ENCODE results near the gene ZNF566. TPM values are rescaled to one million over a fixed set of nuclear protein-coding genes. Genes with fewer than 3 reads are reported as not detected.
A peak's percentile ranks its signal among the peaks of the same experiment; 100 is the strongest.

Gene ZNF566
- total RNA-seq, 1 donor from 2014 or later: 5.6 TPM

- no peak for DNase-seq (ENCODE audit: low read depth in 2 of 2)
These were observed 40.2 kb downstream of the ZNF566 start for GRCh38 chr19:36449059-36449670.

DNA sequence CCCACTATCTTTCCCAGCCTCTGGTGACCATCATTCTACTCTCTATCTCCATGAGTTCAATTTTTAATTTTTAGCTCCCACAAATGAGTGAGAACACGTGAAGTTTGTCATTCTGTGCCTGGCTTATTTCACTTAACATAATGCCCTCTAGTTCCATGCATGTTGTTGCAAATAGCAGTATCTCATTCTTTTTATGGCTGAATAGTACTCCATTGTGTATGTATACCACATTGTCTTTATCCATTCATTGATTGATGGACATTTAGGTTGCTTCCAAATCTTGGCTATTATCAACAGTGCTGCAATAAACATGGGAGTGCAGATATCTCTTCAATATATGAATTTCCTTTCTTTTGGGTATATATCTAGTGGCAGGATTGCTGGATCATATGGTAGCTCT is 48.0 kb downstream of the ZNF566 start:
- DNase-seq (ENCODE audit: low read depth in 2 of 2): no peak

- peak in 1 of 2 donors; percentile 15 for DNase-seq (ENCODE audit: low read depth in 2 of 2)
These were observed 52.8 kb downstream of the ZNF566 start for GRCh38 chr19:36436531-36436930.

GRCh38 chr19:36423925-36424324 is 65.4 kb downstream of the ZNF566 start:
- DNase-seq (ENCODE audit: low read depth in 2 of 2): no peak

DNA sequence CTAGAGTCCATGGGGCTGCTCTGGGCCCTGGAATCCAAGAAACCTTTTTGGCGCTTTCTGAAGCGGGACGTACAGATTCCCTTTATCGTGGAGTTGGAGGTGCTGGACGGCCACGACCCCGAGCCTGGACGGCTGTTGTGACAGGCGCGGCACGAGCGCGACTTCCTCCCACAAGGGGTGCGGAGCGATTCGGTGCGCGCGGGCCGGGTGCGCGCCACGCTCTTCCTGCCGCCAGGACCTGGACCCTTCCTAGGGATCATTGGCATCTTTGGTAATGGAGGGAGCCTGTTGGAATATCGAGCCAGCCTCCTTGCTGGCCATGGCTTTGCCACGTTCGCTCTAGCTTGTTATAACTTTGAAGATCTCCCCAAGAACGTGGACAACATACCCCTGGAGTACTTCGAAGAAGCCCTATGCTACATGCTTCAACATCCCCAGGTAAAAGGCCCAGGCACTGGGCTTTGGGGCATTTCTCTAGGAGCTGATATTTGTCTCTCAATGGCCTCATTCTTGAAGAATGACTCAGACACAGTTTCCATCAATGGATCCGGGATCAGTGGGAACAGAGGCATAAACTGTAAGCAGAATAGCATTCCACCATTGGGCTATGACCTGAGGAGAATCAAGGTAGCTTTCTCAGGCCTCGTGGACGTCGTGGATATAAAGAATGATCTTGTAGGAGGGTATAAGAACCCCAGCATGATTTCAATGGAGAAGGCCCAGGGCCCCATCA is 67.4 kb downstream of the ZNF566 start:
- DNase-seq (ENCODE audit: low read depth in 2 of 2): no peak

DNA sequence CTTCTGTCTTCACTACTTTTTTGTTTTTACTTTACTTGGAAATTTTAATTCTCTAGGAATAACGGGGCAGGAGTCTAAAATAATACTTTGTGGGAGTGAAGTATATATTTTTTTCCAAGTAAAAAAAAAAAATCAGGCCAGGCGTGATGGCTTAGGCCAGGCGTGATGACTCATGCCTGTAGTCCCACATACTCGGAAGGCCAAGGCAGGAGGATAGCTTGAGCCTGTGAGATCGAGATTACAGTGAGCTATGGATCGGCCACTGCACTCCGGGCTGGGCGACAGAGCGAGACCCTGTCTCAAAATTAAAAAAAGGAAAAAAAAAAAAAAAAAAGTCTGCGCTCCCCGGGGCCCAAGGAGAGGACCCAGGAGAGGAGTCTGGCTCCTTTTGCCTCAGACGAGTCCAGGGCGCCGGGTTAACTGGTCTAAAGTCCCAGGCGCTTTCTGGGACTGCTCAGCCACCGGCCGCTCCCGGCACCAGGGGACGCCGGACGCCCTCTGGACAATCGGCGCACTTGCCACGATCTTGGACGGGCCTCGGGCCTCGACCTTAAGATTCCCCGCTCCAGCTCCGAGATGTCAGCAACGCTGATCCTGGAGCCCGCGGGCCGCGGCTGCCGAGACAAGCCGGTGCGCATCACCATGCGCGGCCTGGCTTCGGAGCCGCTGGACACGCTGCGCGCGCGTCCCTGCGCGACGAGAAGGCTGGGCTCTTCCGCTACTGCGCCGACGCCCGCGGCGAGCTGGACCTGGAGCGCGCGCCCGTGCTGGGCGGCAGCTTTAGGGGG is 68.2 kb downstream of the ZNF566 start:
- DNase-seq (ENCODE audit: low read depth in 2 of 2): peak; percentile 25 to 55

DNA sequence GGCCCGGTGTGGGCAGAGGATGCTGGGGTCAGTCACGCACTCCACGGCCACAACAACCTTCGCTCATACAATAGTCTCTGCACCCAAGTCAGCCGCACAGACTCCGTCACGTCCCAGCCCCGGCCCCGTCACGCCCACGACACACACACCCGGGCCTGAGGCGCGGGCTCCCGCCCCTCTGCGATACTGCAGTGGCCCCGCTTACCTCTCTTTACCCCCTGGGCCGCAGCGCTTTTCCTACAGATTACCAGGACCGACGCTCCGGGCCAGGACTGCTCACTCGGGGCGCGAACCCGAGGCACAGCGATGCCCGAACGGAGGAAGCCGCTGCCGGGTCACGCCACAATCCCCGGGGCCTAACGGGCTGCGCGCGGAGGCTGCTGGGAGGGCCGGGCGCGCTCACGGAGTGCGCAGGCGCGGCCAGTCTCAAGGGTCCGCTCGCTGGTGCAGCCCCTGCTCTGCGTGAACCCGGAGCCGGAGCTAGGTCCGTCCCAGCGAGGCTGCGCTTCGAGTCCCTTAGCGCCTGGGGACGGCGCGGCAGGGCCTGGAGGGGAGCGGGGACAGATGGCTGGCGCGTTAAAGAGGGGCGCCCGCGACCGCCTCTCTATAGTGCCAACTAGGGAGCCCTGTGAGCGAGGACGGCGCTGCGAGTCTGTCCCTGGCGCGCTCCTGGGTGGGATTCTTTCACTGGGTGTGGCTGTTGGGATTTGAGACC is 70.9 kb downstream of the ZNF566 start, which contains the start of gene ZFP82:
Gene ZFP82, minus strand, starts transcription at position 358 of the 715 bp plus-strand sequence. CDS start 8,855 bp downstream, outside the sequence.
- DNase-seq (ENCODE audit: low read depth in 2 of 2): peak; percentile 67 to 87

GRCh38 chr19:36417752-36418286 is 71.5 kb downstream of the ZNF566 start:
- peak in 1 of 2 donors; percentile 3 for DNase-seq (ENCODE audit: low read depth in 2 of 2)

GRCh38 chr19:36409841-36410240 is 79.5 kb downstream of the ZNF566 start:
- DNase-seq (ENCODE audit: low read depth in 2 of 2): no peak

DNA sequence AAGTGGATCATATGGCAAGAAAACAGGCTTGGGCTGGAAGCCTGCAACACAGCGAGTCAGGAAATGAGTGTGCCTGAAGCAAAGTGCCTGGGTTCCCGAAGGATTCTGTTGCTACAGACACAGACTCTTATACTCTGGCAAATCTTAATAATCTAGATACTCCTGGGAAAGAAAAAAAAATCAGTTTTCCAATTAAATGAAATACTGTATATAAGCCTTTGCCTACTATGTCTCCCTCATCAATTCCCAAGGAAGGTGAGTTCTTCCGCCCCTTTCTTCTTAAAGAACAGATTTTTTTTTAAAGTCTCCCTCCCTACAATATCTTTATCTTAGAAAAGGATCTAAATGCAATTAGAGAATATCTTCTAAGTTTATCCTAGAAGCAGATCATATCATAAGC is 81.3 kb downstream of the ZNF566 start:
- no peak for DNase-seq (ENCODE audit: low read depth in 2 of 2)

DNA sequence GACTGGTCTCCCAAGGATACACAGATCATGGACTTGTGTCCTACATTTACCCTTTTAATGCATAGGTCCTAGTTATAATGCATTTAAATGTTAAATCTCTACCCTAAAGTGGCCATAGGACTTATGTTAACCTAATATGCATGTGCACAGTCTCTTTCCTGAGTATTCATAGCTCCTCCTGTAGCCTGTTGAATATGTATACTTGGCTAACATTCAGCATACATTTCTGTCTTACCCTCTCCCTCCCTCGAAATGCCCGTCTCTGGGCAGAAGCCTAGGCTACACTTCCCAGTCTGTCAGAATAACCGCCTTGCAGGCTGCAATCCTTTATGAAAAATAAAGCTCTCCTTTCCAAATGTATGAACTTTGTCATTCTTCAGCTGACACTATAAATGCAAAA is 84.9 kb downstream of the ZNF566 start:
- DNase-seq (ENCODE audit: low read depth in 2 of 2): no peak

- DNase-seq (ENCODE audit: low read depth in 2 of 2): no peak
These were observed 87.9 kb downstream of the ZNF566 start for GRCh38 chr19:36401475-36401874.

DNA sequence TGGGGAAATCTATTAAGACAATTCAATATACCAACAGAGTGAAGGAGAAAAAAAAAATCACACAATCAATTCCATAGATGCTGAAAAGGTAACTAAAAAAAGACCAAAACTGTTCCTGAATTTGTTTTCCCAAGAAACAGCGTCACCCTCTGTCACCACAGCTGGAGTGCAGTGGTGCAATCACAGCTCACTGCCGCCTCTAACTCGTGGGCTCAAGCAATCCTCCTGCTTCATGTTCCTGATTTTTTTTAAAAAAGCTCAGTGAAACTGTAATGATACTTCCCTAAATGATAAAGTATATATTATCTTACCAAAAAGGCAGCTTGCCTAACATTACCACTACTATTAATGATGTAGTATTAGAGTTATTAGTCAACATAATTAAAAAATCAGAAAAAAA is 90.8 kb downstream of the ZNF566 start:
- no peak for DNase-seq (ENCODE audit: low read depth in 2 of 2)

Other genes starting within 250 kb of the ZNF566 start
- gene ZFP14, start 110.4 kb downstream of the ZNF566 start, total RNA-seq: 2.8 and 3.4 TPM in 2 replicates
- 3.2 and 4.0 TPM in 2 replicates for gene ZFP82, start 70.9 kb downstream of the ZNF566 start, total RNA-seq
- gene ZNF260, start 38.7 kb upstream of the ZNF566 start, total RNA-seq: 12.7 and 18.5 TPM in 2 replicates
- 4.6 and 5.9 TPM in 2 replicates for gene ZNF529, start 83.7 kb upstream of the ZNF566 start, total RNA-seq
- 3.1 and 3.9 TPM in 2 replicates for gene ZNF382, start 115.8 kb upstream of the ZNF566 start, total RNA-seq
- gene ZNF461, start 177.3 kb upstream of the ZNF566 start, total RNA-seq: 5.4 TPM in 2 replicates
- 2.8 and 3.9 TPM in 2 replicates for gene ZNF567, start 198.1 kb upstream of the ZNF566 start, total RNA-seq

Data from dermis microvascular lymphatic vessel endothelial cell (primary cell).